ENCODE results near the gene ZNF280A. TPM values are rescaled to one million over a fixed set of nuclear protein-coding genes. Genes with fewer than 3 reads are reported as not detected.

Gene ZNF280A
- total and polyA plus RNA-seq, 2 experiments from 2014 or later = 0.44 to 0.47 TPM

DNA sequence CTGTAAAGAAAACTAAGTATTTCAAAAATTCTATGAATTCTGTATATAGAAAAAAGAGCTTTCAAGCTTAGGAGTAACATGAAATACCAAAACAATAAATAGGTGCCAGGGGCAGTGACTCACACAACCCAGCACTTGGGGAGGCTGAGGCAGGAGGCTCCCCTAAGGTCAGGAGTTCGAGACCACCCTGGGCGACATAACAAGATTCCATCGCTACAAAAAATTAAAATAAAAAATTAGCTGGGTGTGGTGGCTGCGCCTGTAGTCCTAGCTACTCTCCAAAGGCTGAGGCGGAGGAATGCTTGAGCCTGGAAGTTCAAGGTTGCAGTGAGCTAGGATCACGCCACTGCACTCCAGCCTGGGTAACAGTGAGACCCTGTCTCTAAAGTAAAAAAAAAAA lies 33.0 kb downstream of the ZNF280A start:
- Histone ChIP-seq H4K20me1 (ENCODE audit: insufficient read depth, poor library complexity, severe bottlenecking) (no peaks in the 10 kb centered on the region), H3K36me3 (replicated peaks; ENCODE audit: insufficient read depth, low read depth) (no peaks in the 10 kb centered on the region)
- 94% methylated on average over 6 of the region's 6 CpGs for WGBS (ENCODE audit: low lambda C conversion rate, missing lambda C conversion rate)

GRCh38 chr22:22486132-22486899 lies 33.8 kb downstream of the ZNF280A start:
- H3K27me3 ChIP-seq = no peaks in the 10 kb centered on the region

More for the DNA sequence above, 33.0 kb downstream of the ZNF280A start:
- no peak overlapping the region for H3K4me3 ChIP-seq
- no peak overlapping the region for H3K27ac ChIP-seq
- TF ChIP-seq, protein P1, sequence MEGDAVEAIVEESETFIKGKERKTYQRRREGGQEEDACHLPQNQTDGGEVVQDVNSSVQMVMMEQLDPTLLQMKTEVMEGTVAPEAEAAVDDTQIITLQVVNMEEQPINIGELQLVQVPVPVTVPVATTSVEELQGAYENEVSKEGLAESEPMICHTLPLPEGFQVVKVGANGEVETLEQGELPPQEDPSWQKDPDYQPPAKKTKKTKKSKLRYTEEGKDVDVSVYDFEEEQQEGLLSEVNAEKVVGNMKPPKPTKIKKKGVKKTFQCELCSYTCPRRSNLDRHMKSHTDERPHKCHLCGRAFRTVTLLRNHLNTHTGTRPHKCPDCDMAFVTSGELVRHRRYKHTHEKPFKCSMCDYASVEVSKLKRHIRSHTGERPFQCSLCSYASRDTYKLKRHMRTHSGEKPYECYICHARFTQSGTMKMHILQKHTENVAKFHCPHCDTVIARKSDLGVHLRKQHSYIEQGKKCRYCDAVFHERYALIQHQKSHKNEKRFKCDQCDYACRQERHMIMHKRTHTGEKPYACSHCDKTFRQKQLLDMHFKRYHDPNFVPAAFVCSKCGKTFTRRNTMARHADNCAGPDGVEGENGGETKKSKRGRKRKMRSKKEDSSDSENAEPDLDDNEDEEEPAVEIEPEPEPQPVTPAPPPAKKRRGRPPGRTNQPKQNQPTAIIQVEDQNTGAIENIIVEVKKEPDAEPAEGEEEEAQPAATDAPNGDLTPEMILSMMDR (IDR thresholded peaks at IDR 0.05; ENCODE audit: poor library complexity) = no peak
- TF ChIP-seq EZH2 (IDR thresholded peaks at IDR 0.05; ENCODE audit: borderline replicate concordance) (no peak), EZH2phosphoT487 (IDR thresholded peaks at IDR 0.05; ENCODE audit: low read depth, severe bottlenecking, unreplicated experiment) (no peak)
- DNase-seq (ENCODE audit: low spot score) = no peak
- H3K9me2 ChIP-seq (replicated peaks; ENCODE audit: insufficient read depth) = no peaks in the 10 kb centered on the region
- H3K79me2 ChIP-seq = no peaks in the 10 kb centered on the region
- H3K4me1 ChIP-seq (ENCODE audit: insufficient read depth) = no peaks in the 10 kb centered on the region
- no peak overlapping the region for H2AFZ ChIP-seq
- H3K27me3 ChIP-seq = no peaks in the 10 kb centered on the region
- no peaks in the 10 kb centered on the region for H3K9me3 ChIP-seq (ENCODE audit: low read depth)
- no peak overlapping the region for H3K4me2 ChIP-seq

GRCh38 chr22:22485524-22485923 lies 34.5 kb downstream of the ZNF280A start:
- DNase-seq (ENCODE audit: low spot score) = no peak
- H3K36me3 ChIP-seq (replicated peaks; ENCODE audit: insufficient read depth, low read depth) = no peaks in the 10 kb centered on the region
- H3K27me3 ChIP-seq = no peaks in the 10 kb centered on the region
- H3K4me3 ChIP-seq = no peak overlapping the region
- WGBS (ENCODE audit: low lambda C conversion rate, missing lambda C conversion rate) = 94% methylated on average over 3 of the region's 3 CpGs
- H2AFZ ChIP-seq = no peak overlapping the region
- no peaks in the 10 kb centered on the region for H3K79me2 ChIP-seq
- H4K20me1 ChIP-seq (ENCODE audit: insufficient read depth, poor library complexity, severe bottlenecking) = no peaks in the 10 kb centered on the region
- no peak for TF ChIP-seq EZH2phosphoT487 (IDR thresholded peaks at IDR 0.05; ENCODE audit: low read depth, severe bottlenecking, unreplicated experiment)
- TF ChIP-seq, protein P1 (IDR thresholded peaks at IDR 0.05; ENCODE audit: poor library complexity) = no peak
- no peak for TF ChIP-seq EZH2 (IDR thresholded peaks at IDR 0.05; ENCODE audit: borderline replicate concordance)
- peaks cover 3% of the 10 kb centered on the region for H3K4me1 ChIP-seq (ENCODE audit: insufficient read depth)
- H3K9me3 ChIP-seq (ENCODE audit: low read depth) = no peaks in the 10 kb centered on the region
- H3K9me2 ChIP-seq (replicated peaks; ENCODE audit: insufficient read depth) = no peaks in the 10 kb centered on the region
- no peak overlapping the region for H3K27ac ChIP-seq
- H3K4me2 ChIP-seq = no peak overlapping the region

More at GRCh38 chr22:22486132-22486899, 33.8 kb downstream of the ZNF280A start:
- H3K4me1 ChIP-seq (ENCODE audit: insufficient read depth) = no peaks in the 10 kb centered on the region
- no peak for DNase-seq (ENCODE audit: low spot score)
- H3K9me2 ChIP-seq (replicated peaks; ENCODE audit: insufficient read depth) = no peaks in the 10 kb centered on the region
- no peak overlapping the region for H3K4me2 ChIP-seq
- H3K79me2 ChIP-seq = no peaks in the 10 kb centered on the region
- H3K9me3 ChIP-seq (ENCODE audit: low read depth) = no peaks in the 10 kb centered on the region
- no peak overlapping the region for H3K4me3 ChIP-seq
- H3K27ac ChIP-seq = no peak overlapping the region
- no peak overlapping the region for H2AFZ ChIP-seq
- 87% methylated on average over 4 of the region's 4 CpGs for WGBS (ENCODE audit: low lambda C conversion rate, missing lambda C conversion rate)
- TF ChIP-seq, protein P1 (IDR thresholded peaks at IDR 0.05; ENCODE audit: poor library complexity) = no peak
- no peak for TF ChIP-seq EZH2 (IDR thresholded peaks at IDR 0.05; ENCODE audit: borderline replicate concordance)
- no peak for TF ChIP-seq EZH2phosphoT487 (IDR thresholded peaks at IDR 0.05; ENCODE audit: low read depth, severe bottlenecking, unreplicated experiment)
- no peaks in the 10 kb centered on the region for H4K20me1 ChIP-seq (ENCODE audit: insufficient read depth, poor library complexity, severe bottlenecking)
- no peaks in the 10 kb centered on the region for H3K36me3 ChIP-seq (replicated peaks; ENCODE audit: insufficient read depth, low read depth)

Measured in hepatocyte (in vitro differentiated cells).